ENCODE data around the gene JPH4. TPM values are rescaled to one million over a fixed set of nuclear protein-coding genes. Genes with fewer than 3 reads are reported as not detected.

JPH4 gene
- total RNA-seq, 1 experiment from 2014 or later: 0.10 TPM

DNA sequence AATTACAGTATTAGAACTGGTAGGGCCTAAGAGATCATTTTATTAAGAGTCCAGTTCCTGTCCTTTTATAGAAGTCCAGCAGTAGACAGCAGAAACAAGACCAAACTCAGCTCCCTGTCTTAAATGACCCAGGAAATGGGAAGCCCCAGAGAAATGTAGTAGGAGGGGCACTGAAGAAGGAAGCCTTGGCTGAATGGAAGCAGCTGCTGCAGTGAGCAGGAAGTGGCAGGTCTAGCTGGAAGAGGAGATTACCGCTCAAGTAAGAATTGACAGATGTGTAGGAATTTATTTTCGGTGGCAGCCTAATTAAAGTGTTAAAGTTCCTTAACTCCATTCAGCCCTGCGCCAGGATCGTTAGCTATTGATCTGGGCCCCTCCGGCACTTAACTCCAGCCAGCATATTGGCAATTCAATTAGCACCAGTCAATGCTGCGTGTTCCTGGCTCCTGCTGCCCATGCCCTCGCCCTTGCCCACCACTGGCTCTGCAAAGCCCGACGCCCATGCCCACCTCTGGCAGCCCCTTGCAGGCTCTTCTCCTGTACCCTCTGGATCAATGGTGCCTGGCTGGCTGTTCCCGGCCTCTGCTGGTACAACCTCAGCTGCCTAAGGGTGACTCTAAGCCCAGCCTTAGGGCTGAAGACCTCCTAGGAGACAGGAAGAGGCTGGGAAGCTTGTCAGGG lies 48.1 kb downstream of the JPH4 start:
- DNase-seq (ENCODE audit: low read depth): no peak

DNA sequence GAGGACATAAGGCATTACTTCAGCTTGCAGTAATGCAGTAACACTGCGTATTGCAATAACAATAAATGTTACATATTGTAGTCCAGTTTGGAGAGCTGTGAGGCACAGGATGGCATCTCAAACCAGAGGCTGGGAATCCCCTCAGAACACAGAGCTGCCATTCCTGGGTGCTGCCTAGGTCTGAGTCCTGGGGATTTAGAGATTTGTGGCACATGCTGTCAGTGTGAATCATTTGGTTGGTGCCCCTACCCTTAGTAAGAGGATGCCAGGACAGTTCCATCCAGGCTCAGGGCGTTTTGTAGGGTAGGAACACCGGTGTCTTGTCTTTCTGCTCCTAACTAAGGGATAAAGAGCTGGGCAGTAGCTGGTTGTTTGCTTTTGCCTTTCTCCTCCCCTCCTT lies 49.6 kb downstream of the JPH4 start:
- no peak for DNase-seq (ENCODE audit: low read depth)

- no peak for DNase-seq (ENCODE audit: low read depth)
Measured at GRCh38 chr14:23528555-23528954, 50.0 kb downstream of the JPH4 start.

DNA sequence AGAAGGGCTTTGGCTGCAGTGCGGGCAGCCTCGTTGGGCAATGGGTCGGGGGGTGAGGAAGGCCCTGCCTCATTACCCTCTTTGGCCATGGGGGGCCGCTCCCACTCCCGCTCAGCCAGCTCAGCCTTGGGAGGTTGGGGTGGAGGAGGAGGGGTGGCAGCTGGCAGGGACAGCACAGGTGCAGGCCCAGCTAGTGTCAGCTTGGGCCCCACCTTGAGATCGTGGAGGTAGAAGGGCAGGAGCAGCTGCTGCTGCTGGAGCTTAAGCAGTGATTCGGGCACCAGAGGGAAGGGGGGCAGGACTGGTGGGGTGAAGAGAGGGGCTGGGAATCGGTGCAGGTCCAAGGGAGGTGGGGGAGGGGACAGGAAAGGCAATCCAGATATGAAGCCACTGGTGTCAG lies 53.0 kb downstream of the JPH4 start:
- no peak for DNase-seq (ENCODE audit: low read depth)

DNA sequence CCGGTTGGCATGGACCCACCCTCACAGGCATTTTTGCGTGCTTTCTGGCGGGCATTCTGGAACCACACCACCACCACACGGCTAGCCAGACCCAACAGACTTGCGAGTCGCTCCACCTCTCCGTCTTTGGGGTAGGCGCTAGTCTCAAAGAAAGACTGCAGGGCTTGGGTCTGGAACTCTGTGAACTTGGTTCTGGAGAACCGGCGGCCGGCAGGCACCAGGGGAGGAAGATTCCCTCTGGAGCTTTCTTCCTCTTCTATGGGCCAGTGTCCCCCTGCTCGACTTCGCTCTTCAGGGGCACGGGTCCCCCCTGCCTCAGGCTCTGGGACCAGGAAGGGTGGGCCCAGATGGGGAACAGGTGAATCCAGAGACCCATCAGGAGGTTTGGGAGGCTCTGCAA lies 53.6 kb downstream of the JPH4 start:
- DNase-seq (ENCODE audit: low read depth): no peak

DNA sequence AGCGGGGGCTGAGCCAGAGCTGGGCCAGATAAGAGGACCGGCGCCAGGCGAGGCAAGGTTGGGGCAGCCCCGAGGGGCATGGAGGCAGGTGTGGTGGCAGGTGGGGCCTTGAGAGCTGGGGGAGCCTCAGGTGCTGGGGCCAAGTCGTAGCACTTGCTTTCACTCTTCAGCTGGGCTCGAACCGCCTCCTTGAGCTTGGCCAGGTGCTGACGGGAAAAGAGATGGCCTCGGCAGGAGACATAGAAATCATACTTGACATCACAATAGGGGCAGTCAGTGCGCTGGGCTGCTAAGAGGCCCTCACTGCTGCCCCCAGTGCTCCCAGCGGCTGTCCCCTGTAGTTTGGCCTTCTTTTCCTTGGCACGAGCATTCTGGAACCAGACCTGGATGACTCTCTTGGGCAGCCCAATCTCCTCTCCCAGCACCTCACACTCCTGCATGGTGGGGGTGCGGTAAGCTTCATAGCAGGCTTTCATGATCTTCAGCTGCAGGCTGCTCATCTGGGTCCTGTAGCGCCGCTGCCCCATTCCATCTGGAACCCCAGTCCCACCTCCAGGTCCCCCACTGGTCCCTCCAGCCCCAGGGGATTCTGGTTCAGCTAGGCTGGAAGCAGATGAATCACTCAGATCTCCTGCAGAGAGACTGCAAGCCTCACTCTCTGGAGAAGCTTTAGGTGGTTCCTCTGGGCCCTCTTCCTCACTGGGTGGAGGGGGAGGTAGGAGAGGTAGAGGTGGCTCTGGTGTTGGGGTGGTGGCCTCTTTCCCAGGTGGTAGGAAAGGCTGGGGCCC lies 55.2 kb downstream of the JPH4 start:
- no peak for DNase-seq (ENCODE audit: low read depth)

DNA sequence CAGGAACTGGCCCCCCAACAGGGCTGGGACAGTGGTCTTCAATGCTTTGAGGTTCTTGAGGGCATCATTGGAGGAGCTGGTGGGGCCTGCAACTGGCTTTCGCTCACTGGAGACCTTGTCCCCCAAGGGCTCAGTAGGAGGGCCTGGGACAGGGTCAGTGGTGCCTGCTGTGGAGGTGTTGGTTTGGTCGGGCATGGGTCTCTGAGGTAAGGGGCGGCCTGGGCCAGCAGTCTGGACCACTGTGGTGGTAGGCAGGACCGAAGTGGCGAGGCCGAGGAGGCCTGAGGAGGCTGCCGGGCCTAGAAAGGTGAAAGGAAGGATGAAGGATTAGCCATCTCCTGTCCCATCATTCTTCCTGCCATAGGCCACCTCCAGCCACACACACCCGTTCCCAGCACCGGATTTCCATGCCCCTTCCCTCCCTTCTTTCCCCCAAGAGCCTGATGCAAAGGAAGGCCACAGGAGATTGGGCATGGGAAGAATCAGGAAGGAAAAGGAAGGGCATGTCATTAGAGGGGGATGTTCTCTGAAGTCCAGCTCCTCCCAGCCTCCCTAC lies 55.9 kb downstream of the JPH4 start:
- no peak for DNase-seq (ENCODE audit: low read depth)

- no peak for DNase-seq (ENCODE audit: low read depth)
Measured at GRCh38 chr14:23521785-23522640, 56.6 kb downstream of the JPH4 start.

DNA sequence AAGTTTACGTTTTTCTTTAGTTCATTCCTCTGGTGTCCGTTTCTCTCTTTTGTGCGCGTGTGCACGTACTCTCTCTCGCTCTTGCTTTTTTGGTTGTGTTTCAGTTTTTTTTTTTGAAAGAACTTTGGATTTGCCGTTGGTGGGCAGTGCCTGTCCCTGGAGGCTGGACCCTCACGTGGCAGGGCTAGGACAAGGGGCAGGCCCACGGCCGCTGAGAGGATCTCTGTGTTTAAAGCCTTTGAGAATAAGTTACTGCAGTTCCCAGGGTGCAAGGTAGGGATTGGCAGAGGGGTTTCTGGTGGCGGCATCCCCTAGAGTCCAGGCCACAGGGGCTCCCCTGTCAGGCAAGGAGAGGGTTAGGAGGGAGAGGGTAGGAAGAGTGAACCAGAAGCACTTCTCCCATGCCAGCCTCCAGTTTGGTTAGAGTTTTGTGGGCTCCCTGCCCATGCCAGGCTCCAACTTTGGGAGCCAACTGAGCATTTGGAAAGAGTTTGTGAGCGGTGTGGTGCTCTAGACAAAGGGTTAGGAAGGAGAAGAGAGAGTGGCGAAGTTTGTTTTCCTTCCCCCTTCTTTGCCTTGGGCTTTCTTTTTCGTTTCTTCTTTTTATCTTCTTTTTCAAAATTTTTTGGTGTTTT lies 57.6 kb downstream of the JPH4 start:
- no peak for DNase-seq (ENCODE audit: low read depth)

GRCh38 chr14:23518709-23519108 lies 59.9 kb downstream of the JPH4 start:
- DNase-seq (ENCODE audit: low read depth): no peak

Other genes with a start within 250 kb of the JPH4 start
- 4.6 and 8.6 TPM in 2 replicates for gene SLC22A17, start 225.9 kb downstream of the JPH4 start, total RNA-seq (2014; rRNA removed; shearing (Covaris generic))
- 0.12 and 0.64 TPM in 2 replicates for gene EFS, start 213.6 kb downstream of the JPH4 start, total RNA-seq (2014; rRNA removed; shearing (Covaris generic))
- not detected in 2 replicates for gene IL25, start 206.0 kb downstream of the JPH4 start, total RNA-seq (2014; rRNA removed; shearing (Covaris generic))
- not detected in 2 replicates for gene CMTM5, start 201.7 kb downstream of the JPH4 start, total RNA-seq (2014; rRNA removed; shearing (Covaris generic))
- not detected in 2 replicates for gene MYH6, start 170.5 kb downstream of the JPH4 start, total RNA-seq (2014; rRNA removed; shearing (Covaris generic))
- not detected in 2 replicates for gene MYH7, start 143.1 kb downstream of the JPH4 start, total RNA-seq (2014; rRNA removed; shearing (Covaris generic))
- gene NGDN, start 109.1 kb downstream of the JPH4 start, total RNA-seq (2014; rRNA removed; shearing (Covaris generic)): 37.3 and 46.4 TPM in 2 replicates
- 0.05 TPM in 1 of 2 replicates, not detected in the other for gene ZFHX2, start 27.0 kb downstream of the JPH4 start, total RNA-seq (2014; rRNA removed; shearing (Covaris generic))
- gene THTPA, start 22.5 kb downstream of the JPH4 start, total RNA-seq (2014; rRNA removed; shearing (Covaris generic)): 7.1 and 18.1 TPM in 2 replicates
- gene AP1G2, start 11.0 kb downstream of the JPH4 start, total RNA-seq (2014; rRNA removed; shearing (Covaris generic)): 14.7 and 21.3 TPM in 2 replicates
- 11.9 and 16.8 TPM in 2 replicates for gene DHRS2, start 57.6 kb upstream of the JPH4 start, total RNA-seq (2014; rRNA removed; shearing (Covaris generic))